DMS79 treated with DMSO at 0.1 percent for 48 hours (cell line): ENCODE results near the gene CFAP58.

Source experiments
- DNase-seq: peaks from one replicate; lab custom pipeline; 2025; lab: John Stamatoyannopoulos, UW

CFAP58 gene

GRCh38 chr10:104376784-104377300 is 23.2 kb downstream of the CFAP58 start:
- DNase-seq = no peak

- DNase-seq = no peak
Measured at GRCh38 chr10:104380336-104380735, 26.7 kb downstream of the CFAP58 start.

- no peak for DNase-seq
Measured at GRCh38 chr10:104387130-104387888, 33.7 kb downstream of the CFAP58 start.

DNA sequence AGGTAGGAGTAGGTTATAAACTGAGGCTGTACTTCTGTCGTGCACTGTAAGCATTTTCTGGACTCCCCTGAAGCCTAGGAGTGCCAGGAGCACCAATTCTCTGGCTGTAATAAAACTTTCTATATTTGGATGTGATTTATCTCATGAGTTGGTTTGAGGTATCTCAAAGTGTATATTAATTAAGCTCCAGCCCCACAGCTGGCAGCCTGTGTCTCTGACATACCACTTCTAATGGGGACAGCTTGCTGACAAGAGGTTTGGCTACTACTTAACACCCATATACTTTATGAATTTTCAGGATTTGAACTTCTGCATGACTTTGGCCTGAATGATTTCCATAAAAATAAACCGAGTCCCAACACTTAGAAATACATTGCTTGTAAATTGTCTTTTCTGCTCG is 35.2 kb downstream of the CFAP58 start:
- DNase-seq = no peak

GRCh38 chr10:104391150-104391968 is 37.7 kb downstream of the CFAP58 start:
- no peak for DNase-seq

DNA sequence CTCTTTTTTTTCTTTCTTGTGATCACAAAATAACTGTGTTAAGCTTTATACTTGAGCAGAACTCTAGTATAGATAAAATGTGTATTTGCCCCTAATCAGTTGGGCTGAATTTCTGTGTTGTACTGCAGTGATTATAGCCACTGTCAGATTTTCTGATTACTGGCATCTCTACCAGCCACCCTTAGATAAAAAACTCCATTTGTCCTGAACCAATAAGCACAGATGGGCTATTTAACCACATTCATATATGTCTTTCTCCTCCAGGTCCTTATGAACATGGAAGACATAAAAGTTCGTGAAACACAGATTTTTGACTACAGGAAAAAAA is 38.3 kb downstream of the CFAP58 start:
- DNase-seq = no peak

DNA sequence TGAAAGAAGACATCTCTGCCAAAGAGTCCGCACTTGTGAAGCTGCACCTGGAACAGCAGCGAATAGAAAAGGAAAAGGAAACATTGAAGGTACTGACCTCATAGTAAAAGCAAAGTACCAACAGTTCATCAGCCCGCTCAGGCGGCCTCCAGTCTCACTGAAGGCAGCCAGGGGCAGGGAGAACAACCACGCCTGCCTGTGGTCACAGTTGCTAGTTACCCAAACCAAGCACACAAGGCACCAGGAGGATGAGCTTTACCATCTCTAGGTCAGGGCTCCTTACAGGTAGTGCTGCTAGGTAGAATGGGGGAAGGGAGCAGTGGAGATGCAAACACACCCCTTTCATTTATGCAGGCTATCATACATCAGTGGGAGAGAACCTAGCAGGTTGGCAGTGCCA is 39.8 kb downstream of the CFAP58 start:
- no peak for DNase-seq

- no peak for DNase-seq
Measured at GRCh38 chr10:104396581-104396980, 42.9 kb downstream of the CFAP58 start.

DNA sequence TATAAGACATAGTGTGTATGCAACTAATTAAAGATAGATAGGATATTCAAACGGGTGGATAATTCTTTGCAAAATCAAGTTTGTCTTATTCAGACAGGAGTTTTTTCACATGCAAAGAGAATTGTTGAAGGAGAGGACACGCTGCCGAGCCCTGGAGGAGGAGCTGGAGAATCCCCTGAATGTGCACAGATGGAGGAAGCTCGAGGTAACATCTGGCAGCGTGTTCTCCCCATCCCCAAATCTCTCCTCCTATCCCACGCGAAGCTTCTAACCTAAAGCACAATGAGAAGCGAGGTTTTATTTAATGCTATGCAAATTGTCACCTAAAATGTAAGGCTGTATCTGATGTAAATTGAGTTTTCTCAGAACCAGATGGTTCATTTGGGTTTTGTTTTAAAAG is 50.0 kb downstream of the CFAP58 start:
- DNase-seq = no peak

DNA sequence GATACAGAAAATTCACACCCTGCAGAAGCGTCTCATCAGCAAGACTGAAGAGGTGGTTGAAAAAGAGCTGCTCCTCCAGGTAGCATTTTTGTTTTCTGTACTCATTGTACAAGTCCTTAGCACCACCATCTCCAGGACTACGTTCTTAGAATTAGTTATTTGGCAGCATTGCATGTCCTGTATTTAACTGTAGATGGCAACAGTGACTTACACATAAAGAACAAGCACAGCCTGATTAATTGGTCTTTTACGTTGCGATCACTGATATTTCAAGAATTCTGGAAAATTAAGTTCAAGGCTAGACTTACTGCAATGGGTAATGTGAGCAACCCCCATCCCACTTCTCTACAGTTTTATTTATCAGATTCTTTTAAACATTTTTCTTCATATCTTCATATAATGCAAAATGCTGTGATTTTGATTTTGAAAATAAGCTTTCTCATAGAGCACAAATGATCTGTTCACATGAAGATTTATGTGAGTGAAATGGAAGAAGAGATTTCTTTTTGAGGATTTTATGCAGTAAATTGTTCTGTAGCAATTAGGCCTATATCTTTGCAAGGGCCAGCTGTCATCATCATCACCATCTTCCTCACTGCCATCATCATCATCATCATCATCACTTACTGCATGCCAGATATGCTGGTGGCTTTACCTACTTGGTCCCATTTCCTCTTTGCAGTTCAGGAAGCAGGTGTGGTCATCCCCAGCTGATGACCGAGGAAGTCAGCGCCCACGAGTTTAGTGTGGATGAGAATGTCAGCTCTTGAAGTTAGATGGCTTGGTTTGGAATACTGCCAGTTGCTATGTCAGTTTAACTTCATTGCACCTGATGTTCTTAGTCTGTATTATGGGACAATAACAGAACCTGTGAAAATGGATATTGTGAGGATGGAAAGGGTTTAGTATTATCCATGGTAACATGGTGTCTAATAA is 53.4 kb downstream of the CFAP58 start:
- peak; percentile 1 for DNase-seq

DNA sequence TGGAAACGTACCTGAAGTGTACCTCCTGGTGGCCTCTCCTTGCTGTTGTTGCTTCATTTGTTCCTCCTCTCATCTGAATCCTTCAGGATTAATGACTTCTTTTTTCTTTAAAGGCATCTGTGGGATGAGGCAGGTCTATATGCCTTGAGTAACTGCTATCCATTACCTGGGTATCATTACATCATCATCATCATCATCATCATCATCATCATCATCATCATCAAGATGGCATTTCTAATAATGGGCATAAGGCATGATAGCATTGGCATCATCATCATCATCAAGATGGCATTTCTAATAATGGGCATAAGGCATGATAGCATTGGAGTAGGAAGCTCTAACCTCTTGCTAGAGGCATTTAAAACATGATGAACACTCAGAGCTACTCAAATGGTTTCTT is 59.9 kb downstream of the CFAP58 start:
- no peak for DNase-seq

DNA sequence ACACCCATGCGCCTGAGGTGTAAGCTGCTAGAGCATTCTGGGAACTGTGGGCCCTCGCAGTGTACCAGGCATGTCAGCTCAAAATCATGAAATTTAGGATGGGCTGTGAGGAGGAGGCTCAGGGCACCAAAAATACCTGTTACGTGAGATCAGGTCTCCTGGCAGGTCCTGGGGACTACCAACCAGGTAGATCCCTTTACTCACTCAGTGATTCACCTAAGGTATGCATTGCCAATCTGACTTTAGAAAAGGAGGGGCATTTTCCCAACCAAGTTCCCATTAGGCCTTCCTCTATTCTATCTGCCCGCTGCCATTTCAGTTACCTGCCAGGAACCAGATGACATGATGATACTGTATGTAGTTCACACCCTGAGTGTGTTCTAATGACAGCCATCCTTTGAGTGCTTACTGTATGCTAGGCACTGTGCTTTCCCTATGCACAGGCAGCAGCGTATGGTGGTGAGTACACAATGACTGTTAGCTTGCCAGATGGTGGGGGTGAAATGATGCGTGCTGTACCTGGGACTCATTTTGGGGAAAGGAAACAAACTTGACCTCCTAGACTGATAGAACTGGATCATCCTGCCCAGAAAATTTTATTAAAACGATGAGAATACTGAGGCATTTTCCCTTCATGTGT is 62.0 kb downstream of the CFAP58 start:
- no peak for DNase-seq

DNA sequence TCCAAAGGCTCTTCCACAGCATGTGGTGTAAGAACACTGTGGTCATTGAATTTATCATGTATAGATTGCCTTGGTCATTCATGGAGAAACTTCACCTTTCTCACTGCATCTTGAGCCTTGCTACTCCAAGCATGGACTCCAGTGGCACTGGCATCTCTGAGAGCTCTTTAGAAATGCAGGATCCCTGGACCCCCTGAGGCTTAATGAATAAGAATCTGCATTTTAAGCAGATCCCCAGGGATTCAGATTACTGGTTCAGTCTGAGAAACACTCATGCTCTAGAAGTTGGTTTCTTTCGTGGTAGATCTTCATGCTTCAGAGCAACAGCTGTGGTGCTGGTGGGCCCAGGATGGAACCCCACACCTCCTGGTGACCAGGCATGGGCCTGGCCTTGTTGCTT is 63.2 kb downstream of the CFAP58 start:
- DNase-seq = no peak

GRCh38 chr10:104417637-104418292 is 64.1 kb downstream of the CFAP58 start:
- DNase-seq = no peak

DNA sequence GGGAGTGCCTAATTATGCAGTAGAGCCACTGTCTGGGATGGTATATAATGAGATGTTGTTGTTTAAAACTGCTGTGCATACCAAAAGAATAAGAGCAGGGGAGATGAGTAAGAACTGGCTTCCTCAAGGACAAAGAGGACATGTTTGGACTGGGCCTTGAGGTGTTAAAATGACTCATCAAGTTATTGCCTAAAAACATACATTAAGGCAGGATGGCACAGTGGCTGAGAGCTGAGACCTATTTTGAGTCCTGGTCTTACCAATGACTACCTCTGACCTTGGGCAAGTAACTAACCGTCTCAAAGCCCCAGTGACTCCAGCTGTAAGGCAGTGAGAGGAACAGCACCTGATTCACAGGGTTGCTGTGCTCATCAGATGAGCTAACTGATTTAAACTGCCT is 71.1 kb downstream of the CFAP58 start:
- no peak for DNase-seq

DNA sequence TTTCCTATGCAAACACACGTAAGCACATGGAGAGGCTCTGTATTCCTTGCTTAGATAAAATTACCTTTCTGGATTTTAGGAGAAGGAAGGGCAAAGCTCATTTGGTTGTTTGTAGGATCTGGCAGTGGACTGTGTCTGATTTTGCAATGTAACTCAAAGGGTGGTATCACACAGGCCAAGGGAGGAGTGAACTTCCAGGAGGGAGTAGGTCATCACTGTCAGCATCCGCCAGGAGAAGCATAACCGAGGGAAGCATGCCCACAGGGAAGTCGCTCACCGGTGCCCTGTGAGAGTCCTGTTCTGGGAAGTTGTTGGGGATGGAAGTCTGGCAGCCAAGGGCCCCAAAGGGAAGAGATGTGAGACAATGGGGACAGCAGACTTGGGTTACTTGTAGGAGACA is 74.4 kb downstream of the CFAP58 start:
- DNase-seq = no peak

DNA sequence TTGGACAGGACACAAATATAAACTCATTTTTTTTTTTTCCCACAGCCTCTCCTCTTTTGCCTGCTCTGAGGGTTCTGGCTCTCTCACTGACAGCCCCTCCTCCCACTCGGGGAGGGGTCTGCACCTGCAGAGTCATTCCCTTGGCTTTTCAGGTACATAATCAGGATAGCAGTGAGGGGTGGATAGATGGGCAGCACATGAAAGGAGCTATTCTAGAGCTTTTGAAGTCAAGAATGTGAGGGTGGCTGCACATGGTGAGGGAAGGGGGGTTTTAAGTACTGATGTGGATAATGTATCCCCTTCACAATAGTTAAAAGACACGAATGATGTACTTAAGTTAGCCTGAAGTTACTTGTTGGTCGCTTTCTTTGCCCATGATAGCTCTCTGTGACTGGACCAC is 76.2 kb downstream of the CFAP58 start:
- DNase-seq = no peak

GRCh38 chr10:104430360-104430759 is 76.7 kb downstream of the CFAP58 start:
- DNase-seq = no peak

DNA sequence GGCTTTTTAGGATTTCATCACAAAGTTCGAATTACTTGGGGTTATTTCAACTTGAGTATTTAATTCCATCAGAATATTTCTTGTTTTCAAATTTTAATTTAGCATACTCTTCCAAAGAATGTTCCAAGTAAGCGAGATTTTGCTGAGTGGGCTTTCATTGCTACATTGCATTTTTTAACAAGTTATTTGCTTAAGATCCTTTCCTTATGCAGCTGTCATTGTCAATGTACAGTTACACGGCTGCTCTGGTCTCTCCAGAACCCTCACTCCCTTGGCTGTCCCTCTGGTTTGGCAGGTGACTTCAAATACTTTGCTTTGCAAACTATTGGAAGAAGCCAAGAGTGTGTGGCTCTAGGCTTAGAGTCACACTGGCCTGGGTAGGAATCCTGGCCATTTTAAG is 80.0 kb downstream of the CFAP58 start:
- DNase-seq = no peak

GRCh38 chr10:104434601-104435000 is 81.0 kb downstream of the CFAP58 start:
- no peak for DNase-seq

GRCh38 chr10:104435822-104436221 is 82.2 kb downstream of the CFAP58 start:
- no peak for DNase-seq
